Astrocyte (in vitro differentiated cells and primary cell): ENCODE measurements around the gene COL5A2.

Experiments
- CTCF ChIP-seq: IDR thresholded peaks from 2 replicates; pipeline ENCODE4 v1.5.1; 2011; ENCODE audit warnings: low read depth, mild to moderate bottlenecking, inconsistent platforms, low read length, moderate library complexity; ENCODE audit not compliant: insufficient read depth
- EZH2 ChIP-seq: IDR thresholded peaks from 2 replicates; pipeline ENCODE4 v1.6.1; 2012; ENCODE audit warnings: mild to moderate bottlenecking, low read length, inconsistent platforms; ENCODE audit not compliant: insufficient read depth

- no peak for TF ChIP-seq CTCF
- TF ChIP-seq EZH2 = no peak
These were observed 15.7 kb downstream of the COL5A2 start for GRCh38 chr2:189163889-189164288.
